Neuronal stem cell (in vitro differentiated cells): ENCODE results near the gene GRIK5.
A peak's percentile ranks its signal among the peaks of the same experiment; 100 is the strongest.

ENCODE experiments used
- DNase-seq: peaks from one replicate; pipeline ENCODE4 v3.0.0-alpha.2; 2013; ENCODE audit warnings: low spot score
- H2AFZ ChIP-seq: one replicate; pipeline ENCODE4 v1.6.1; 2013; ENCODE audit warnings: mild to moderate bottlenecking, low read length, inconsistent platforms
- H2AK5ac ChIP-seq: 2 replicates; pipeline ENCODE4 v1.6.1; 2013; ENCODE audit warnings: low read depth, mild to moderate bottlenecking, inconsistent platforms, low read length, moderate library complexity, mixed read lengths
- H2BK120ac ChIP-seq: 2 replicates; pipeline ENCODE4 v1.6.1; 2013; ENCODE audit warnings: low read depth, mild to moderate bottlenecking, inconsistent platforms, low read length, moderate library complexity, mixed read lengths
- H2BK12ac ChIP-seq: one replicate; pipeline ENCODE4 v1.6.1; 2013; ENCODE audit warnings: low read length, inconsistent platforms
- H2BK15ac ChIP-seq: 2 replicates; pipeline ENCODE4 v1.6.1; 2013; ENCODE audit warnings: mild to moderate bottlenecking, low read length, inconsistent platforms, mixed read lengths
- H2BK5ac ChIP-seq: one replicate; pipeline ENCODE4 v1.6.1; 2013; ENCODE audit warnings: inconsistent platforms, mild to moderate bottlenecking, low read length, moderate library complexity
- H3K14ac ChIP-seq: one replicate; pipeline ENCODE4 v1.6.1; 2013; ENCODE audit warnings: low read length, inconsistent platforms
- H3K18ac ChIP-seq: 2 replicates; pipeline ENCODE4 v1.6.1; 2013; ENCODE audit warnings: low read length, inconsistent platforms
- H3K23ac ChIP-seq: 2 replicates; pipeline ENCODE4 v1.6.1; 2013; ENCODE audit warnings: low read depth, mild to moderate bottlenecking, mixed read lengths, low read length, inconsistent platforms; ENCODE audit not compliant: poor library complexity
- H3K27ac ChIP-seq: replicated peaks from 3 replicates; pipeline ENCODE4 v1.5.1; 2013; ENCODE audit warnings: low read length, inconsistent platforms
- H3K27me3 ChIP-seq, 3 experiments: 2 replicates each; pipeline ENCODE4 v1.6.1; 2013; ENCODE audit warnings: low read length in 3 of 3, mild to moderate bottlenecking in 2 of 3, inconsistent platforms in 1 of 3, low read depth in 1 of 3, mixed read lengths in 1 of 3, moderate library complexity in 1 of 3; ENCODE audit not compliant: control insufficient read depth in 3 of 3, insufficient read depth in 3 of 3
- H3K36me3 ChIP-seq, 2 donors: replicated peaks in 1 of 2; 2 replicates each; pipeline ENCODE4 v1.6.1; 2013; ENCODE audit warnings: low read length in 2 of 2; ENCODE audit not compliant: control insufficient read depth in 2 of 2, insufficient read depth in 2 of 2
- H3K4ac ChIP-seq: 2 replicates; pipeline ENCODE4 v1.6.1; 2013; ENCODE audit warnings: inconsistent platforms, mild to moderate bottlenecking, low read length, moderate library complexity
- H3K4me1 ChIP-seq, 2 donors: 1 replicate in 1 of 2; 2 replicates in 1 of 2; pipeline ENCODE4 v1.6.1; 2013; ENCODE audit warnings: low read length in 2 of 2, low read depth in 1 of 2; ENCODE audit not compliant: control insufficient read depth in 2 of 2, insufficient read depth in 1 of 2
- H3K4me2 ChIP-seq: one replicate; pipeline ENCODE4 v1.6.1; 2013; ENCODE audit warnings: mild to moderate bottlenecking, low read length, inconsistent platforms; ENCODE audit not compliant: insufficient read depth, poor library complexity, severe bottlenecking
- H3K4me3 ChIP-seq, 2 donors: 2 replicates each; pipeline ENCODE4 v1.5.1; 2013; ENCODE audit warnings: low read length in 2 of 2, mild to moderate bottlenecking in 2 of 2, inconsistent platforms in 1 of 2, moderate library complexity in 1 of 2
- H3K79me1 ChIP-seq: one replicate; pipeline ENCODE4 v1.6.1; 2013; ENCODE audit warnings: low read depth, mild to moderate bottlenecking, inconsistent platforms, low read length, moderate library complexity
- H3K9ac ChIP-seq: one replicate; pipeline ENCODE4 v1.6.1; 2013; ENCODE audit warnings: mild to moderate bottlenecking, low read depth, low read length, inconsistent platforms; ENCODE audit not compliant: poor library complexity
- H3K9me3 ChIP-seq, 2 donors: replicated peaks in 1 of 2; 2 replicates each; pipeline versions ENCODE3 to v1.6.1; 2013; ENCODE audit warnings: low read length in 2 of 2, mild to moderate bottlenecking in 2 of 2, inconsistent platforms in 1 of 2, low read depth in 1 of 2, mixed read lengths in 1 of 2, moderate library complexity in 1 of 2; ENCODE audit not compliant: control insufficient read depth in 2 of 2, insufficient read depth in 1 of 2
- H4K8ac ChIP-seq: one replicate; pipeline ENCODE4 v1.6.1; 2013; ENCODE audit warnings: low read depth, mild to moderate bottlenecking, inconsistent platforms, low read length, moderate library complexity
- H4K91ac ChIP-seq: one replicate; pipeline ENCODE4 v1.6.1; 2013; ENCODE audit warnings: low read length, low read depth, mild to moderate bottlenecking, inconsistent platforms; ENCODE audit not compliant: poor library complexity
- WGBS, 2 donors: extraction: QIAGEN DNeasy Blood & Tissue Kit; methylation state at CpG; one replicate each; pipeline ENCODE4 v1.1.7; 2013; ENCODE audit warnings: missing lambda C conversion rate in 2 of 2, mixed read lengths in 1 of 2; ENCODE audit not compliant: insufficient read length in 2 of 2, insufficient replicate concordance in 1 of 2; ENCODE audit errors: extremely low coverage in 2 of 2; 5-methylcytosine and 5-hydroxymethylcytosine counted together

The GRIK5 gene

DNA sequence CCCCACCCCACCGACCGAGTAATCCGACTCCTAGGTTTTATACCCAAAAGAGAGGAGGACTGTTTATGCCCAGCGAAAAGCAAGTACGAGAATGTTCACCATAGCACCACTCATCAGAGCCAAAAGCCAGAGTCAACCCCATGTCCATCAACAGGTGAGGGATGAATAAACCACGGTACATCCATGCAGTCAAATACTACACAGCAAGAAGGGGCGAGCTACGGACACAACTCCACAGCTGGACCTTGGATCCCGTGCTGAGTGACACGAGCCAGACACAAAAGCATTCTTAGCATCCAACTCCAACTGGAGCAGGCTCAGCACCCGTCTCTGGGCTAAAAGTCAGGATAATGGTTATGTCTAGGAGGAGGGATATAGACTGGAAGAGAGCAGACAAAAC lies 98.6 kb downstream of the GRIK5 start:
- Histone ChIP-seq H3K14ac (peak overlapping the region; percentile 38), H3K4me2 (peak overlapping the region; percentile 18), H3K36me3 (peaks cover 5% of the 10 kb centered on the region in 2 donors), H3K4ac (no peak overlapping the region), H2BK120ac (no peak overlapping the region), H3K9ac (peak overlapping the region; percentile 21), H2BK15ac (no peak overlapping the region), H3K4me3 (no peak overlapping the region), H4K91ac (no peak overlapping the region), H2AFZ (no peak overlapping the region), H2BK12ac (no peak overlapping the region), H3K27me3 (no peaks in the 10 kb centered on the region), H3K27ac (no peak overlapping the region), H4K8ac (peak overlapping the region; percentile 65), H3K18ac (no peak overlapping the region), H2AK5ac (no peak overlapping the region), H3K4me1 (no peaks in the 10 kb centered on the region), H3K9me3 (no peaks in the 10 kb centered on the region), H2BK5ac (no peak overlapping the region), H3K79me1 (no peaks in the 10 kb centered on the region), H3K23ac (no peak overlapping the region)
- DNase-seq: no peak
- WGBS, 2 donors: no CpG with 5 or more reads among the region's 11 CpGs

- no peak for DNase-seq
- no peak overlapping the region for H3K4me2 ChIP-seq
- H2BK120ac ChIP-seq: peak overlapping the region; percentile 81
- H4K8ac ChIP-seq: no peak overlapping the region
- no CpG with 5 or more reads among the region's 19 CpGs for WGBS, 2 donors
- H3K4me1 ChIP-seq: no peaks in the 10 kb centered on the region
- no peak overlapping the region for H2AFZ ChIP-seq
- H3K4ac ChIP-seq: no peak overlapping the region
- peaks cover 0 to 3% of the 10 kb centered on the region in 2 donors for H3K36me3 ChIP-seq
- no peak overlapping the region for H2BK12ac ChIP-seq
- no peak overlapping the region for H3K14ac ChIP-seq
- H2AK5ac ChIP-seq: peak overlapping the region; percentile 37
- no peak overlapping the region for H3K27ac ChIP-seq
- H2BK5ac ChIP-seq: peak overlapping the region; percentile 75
- no peaks in the 10 kb centered on the region for H3K27me3 ChIP-seq
- H3K9ac ChIP-seq: no peak overlapping the region
- no peaks in the 10 kb centered on the region for H3K79me1 ChIP-seq
- H3K9me3 ChIP-seq: no peaks in the 10 kb centered on the region
- H3K4me3 ChIP-seq: no peak overlapping the region
- peak overlapping the region; percentile 72 for H4K91ac ChIP-seq
- peak overlapping the region; percentile 28 for H3K18ac ChIP-seq
- H3K23ac ChIP-seq: peak overlapping the region; percentile 73
- H2BK15ac ChIP-seq: no peak overlapping the region
Measured at GRCh38 chr19:41969772-41970458, 100.1 kb downstream of the GRIK5 start.

DNA sequence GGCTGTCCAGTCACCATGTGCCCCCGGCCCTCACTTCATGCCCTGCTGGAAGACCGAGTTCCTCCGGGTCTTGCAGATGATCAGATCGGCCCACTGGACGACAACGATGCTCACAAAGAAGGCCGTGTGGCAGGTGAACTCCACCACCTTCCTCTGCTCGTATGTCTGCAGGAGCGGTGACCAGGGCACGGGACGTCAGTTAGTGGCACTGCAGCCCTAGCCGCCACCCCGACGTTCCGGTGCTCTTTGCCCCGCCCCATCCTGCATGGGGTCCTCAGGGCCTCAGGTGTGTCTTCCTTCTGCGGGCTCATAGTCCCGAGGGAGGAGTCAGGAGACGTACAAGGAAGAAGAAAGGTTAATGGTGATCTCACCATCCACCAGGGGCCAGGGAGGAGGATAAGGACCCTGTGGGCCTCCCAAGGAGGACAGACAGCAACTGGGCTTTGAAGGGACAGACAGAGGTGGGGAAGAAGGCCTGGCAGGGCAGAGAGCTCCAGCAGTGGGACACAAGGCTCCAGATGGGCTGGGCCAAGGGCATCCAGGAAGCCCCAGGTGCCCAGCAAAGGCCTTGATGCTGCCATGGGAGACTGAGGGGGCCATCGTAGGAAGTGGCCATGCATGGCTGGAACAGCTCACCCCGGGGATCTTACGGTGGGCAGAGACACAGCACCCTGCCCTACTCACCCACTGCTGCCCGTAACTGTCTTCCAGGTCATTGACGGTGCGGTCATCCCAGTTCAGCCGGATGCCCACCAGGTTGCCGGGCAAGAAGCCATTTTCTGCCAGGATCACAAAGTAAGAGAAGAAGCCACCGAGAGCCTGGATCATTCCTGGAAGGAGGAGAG lies 101.0 kb downstream of the GRIK5 start:
- Histone ChIP-seq H4K8ac (no peak overlapping the region), H3K9me3 (no peaks in the 10 kb centered on the region), H3K27ac (no peak overlapping the region), H3K27me3 (no peaks in the 10 kb centered on the region), H3K79me1 (no peaks in the 10 kb centered on the region), H2BK120ac (no peak overlapping the region), H3K14ac (no peak overlapping the region), H3K4me3 (no peak overlapping the region), H2BK15ac (no peak overlapping the region), H2AFZ (no peak overlapping the region), H3K36me3 (peaks cover 0 to 3% of the 10 kb centered on the region in 2 donors), H3K4me1 (no peaks in the 10 kb centered on the region), H3K9ac (no peak overlapping the region), H2AK5ac (peak overlapping the region; percentile 30), H3K4ac (no peak overlapping the region), H4K91ac (no peak overlapping the region), H2BK12ac (no peak overlapping the region), H3K4me2 (no peak overlapping the region), H2BK5ac (no peak overlapping the region), H3K23ac (peak overlapping the region; percentile 20), H3K18ac (no peak overlapping the region)
- no CpG with 5 or more reads among the region's 28 CpGs for WGBS, 2 donors
- no peak for DNase-seq
